ENCODE data around the gene PLGRKT. TPM values are rescaled to one million over a fixed set of nuclear protein-coding genes. Genes with fewer than 3 reads are reported as not detected.
"Not testable (repeated sequence)": the region's sequence is repeated elsewhere in the genome, so short reads cannot be mapped to it uniquely, and the experiment has no call there.

PLGRKT gene
- total RNA-seq, 2 donors from 2014 or later, result 21.0 to 31.1 TPM

GRCh38 chr9:5445886-5446285 lies 8.2 kb upstream of the PLGRKT start:
- no peak overlapping the region for H3K27ac Mint-ChIP-seq
- Histone ChIP-seq H3K27ac (ENCODE audit: low read depth, low read length) (no peak overlapping the region), H3K36me3 (ENCODE audit: control insufficient read depth, insufficient read depth, low read length) (no peaks in the 10 kb centered on the region), H3K4me1 (ENCODE audit: control insufficient read depth, insufficient read depth, low read length) (no peaks in the 10 kb centered on the region), H3K4me3 (ENCODE audit: low read length) (no peak overlapping the region), H3K9ac (ENCODE audit: extremely low read depth, low read length, poor library complexity, severe bottlenecking) (no peak overlapping the region), H3K27me3 (ENCODE audit: control insufficient read depth, insufficient read depth, low read length, poor library complexity, severe bottlenecking) (peaks cover 13% of the 10 kb centered on the region), H3K9me3 (ENCODE audit: control insufficient read depth, low read length) (no peaks in the 10 kb centered on the region)
- no peak for TF ChIP-seq CTCF (conservative IDR thresholded peaks at IDR 0.05)
- DNase-seq, result no peak
- H3K27me3 Mint-ChIP-seq (ENCODE audit: insufficient read depth), result peaks cover 26% of the 10 kb centered on the region
- H3K4me3 Mint-ChIP-seq, result no peak overlapping the region
- no peaks in the 10 kb centered on the region for H3K9me3 Mint-ChIP-seq
- peaks cover 3% of the 10 kb centered on the region for H3K4me1 Mint-ChIP-seq
- H3K36me3 Mint-ChIP-seq (ENCODE audit: low read depth), result no peaks in the 10 kb centered on the region

- H3K4me3 ChIP-seq (ENCODE audit: low read length); H3K27ac ChIP-seq (ENCODE audit: low read depth, low read length); H3K4me1 Mint-ChIP-seq; H3K27ac Mint-ChIP-seq; H3K4me3 Mint-ChIP-seq; H3K9ac ChIP-seq (ENCODE audit: extremely low read depth, low read length, poor library complexity, severe bottlenecking); DNase-seq; H3K9me3 ChIP-seq (ENCODE audit: control insufficient read depth, low read length); H3K9me3 Mint-ChIP-seq; H3K36me3 ChIP-seq (ENCODE audit: control insufficient read depth, insufficient read depth, low read length); H3K4me1 ChIP-seq (ENCODE audit: control insufficient read depth, insufficient read depth, low read length); H3K36me3 Mint-ChIP-seq (ENCODE audit: low read depth): not testable (repeated sequence)
- H3K27me3 ChIP-seq (ENCODE audit: control insufficient read depth, insufficient read depth, low read length, poor library complexity, severe bottlenecking), result peaks cover 13% of the 10 kb centered on the region
- H3K27me3 Mint-ChIP-seq (ENCODE audit: insufficient read depth), result peaks cover 26% of the 10 kb centered on the region
- WGBS, 2 experiments (ENCODE audit: insufficient coverage in 1 of 2, insufficient read length in 1 of 2), result 86 to 100% methylated on average over 1 to 4 of the region's 4 CpGs
Measured at GRCh38 chr9:5445096-5445495, 7.4 kb upstream of the PLGRKT start.

GRCh38 chr9:5443850-5444249 lies 6.1 kb upstream of the PLGRKT start:
- no peak for TF ChIP-seq CTCF (conservative IDR thresholded peaks at IDR 0.05)
- H3K4me1 Mint-ChIP-seq, result peaks cover 1% of the 10 kb centered on the region
- Histone ChIP-seq H3K27me3 (ENCODE audit: control insufficient read depth, insufficient read depth, low read length, poor library complexity, severe bottlenecking) (peaks cover 13% of the 10 kb centered on the region), H3K9me3 (ENCODE audit: control insufficient read depth, low read length) (no peaks in the 10 kb centered on the region), H3K4me1 (ENCODE audit: control insufficient read depth, insufficient read depth, low read length) (no peaks in the 10 kb centered on the region), H3K9ac (ENCODE audit: extremely low read depth, low read length, poor library complexity, severe bottlenecking) (no peak overlapping the region), H3K4me3 (ENCODE audit: low read length) (no peak overlapping the region), H3K27ac (ENCODE audit: low read depth, low read length) (no peak overlapping the region), H3K36me3 (ENCODE audit: control insufficient read depth, insufficient read depth, low read length) (no peaks in the 10 kb centered on the region)
- H3K27ac Mint-ChIP-seq, result no peak overlapping the region
- no peak for DNase-seq
- 87 to 95% methylated on average over 2 of the region's 2 CpGs for WGBS, 2 experiments (ENCODE audit: insufficient coverage in 1 of 2, insufficient read length in 1 of 2)
- no peak overlapping the region for H3K4me3 Mint-ChIP-seq
- peaks cover 26% of the 10 kb centered on the region for H3K27me3 Mint-ChIP-seq (ENCODE audit: insufficient read depth)
- H3K9me3 Mint-ChIP-seq, result no peaks in the 10 kb centered on the region
- no peaks in the 10 kb centered on the region for H3K36me3 Mint-ChIP-seq (ENCODE audit: low read depth)

GRCh38 chr9:5442400-5443011 lies 4.8 kb upstream of the PLGRKT start:
- H3K9me3 ChIP-seq (ENCODE audit: control insufficient read depth, low read length), result no peaks in the 10 kb centered on the region
- DNase-seq, result peak; percentile 72
- H3K27me3 ChIP-seq (ENCODE audit: control insufficient read depth, insufficient read depth, low read length, poor library complexity, severe bottlenecking), result peaks cover 6% of the 10 kb centered on the region
- peaks cover 4% of the 10 kb centered on the region for H3K4me1 ChIP-seq (ENCODE audit: control insufficient read depth, insufficient read depth, low read length)
- peak; percentile 77 for TF ChIP-seq CTCF (conservative IDR thresholded peaks at IDR 0.05)
- Mint-ChIP-seq H3K4me1 (peaks cover 12% of the 10 kb centered on the region), H3K4me3 (no peak overlapping the region), H3K27ac (no peak overlapping the region), H3K36me3 (ENCODE audit: low read depth) (no peaks in the 10 kb centered on the region), H3K9me3 (no peaks in the 10 kb centered on the region), H3K27me3 (ENCODE audit: insufficient read depth) (peaks cover 15% of the 10 kb centered on the region)
- WGBS, 2 experiments (ENCODE audit: insufficient coverage in 1 of 2, insufficient read length in 1 of 2), result 56 to 80% methylated on average over 1 to 2 of the region's 2 CpGs
- H3K4me3 ChIP-seq (ENCODE audit: low read length), result no peak overlapping the region
- H3K27ac ChIP-seq (ENCODE audit: low read depth, low read length), result no peak overlapping the region
- H3K9ac ChIP-seq (ENCODE audit: extremely low read depth, low read length, poor library complexity, severe bottlenecking), result no peak overlapping the region
- no peaks in the 10 kb centered on the region for H3K36me3 ChIP-seq (ENCODE audit: control insufficient read depth, insufficient read depth, low read length)

All from endodermal cell (in vitro differentiated cells).